Measurements from ENCODE around the gene LENEP.

GRCh38 chr1:155029513-155030242, 36.3 kb downstream of the LENEP start:
- no peak for TF ChIP-seq CTCF (IDR thresholded peaks at IDR 0.05 in 2 of 3, conservative IDR thresholded peaks at IDR 0.05 in 1 of 3; ENCODE audit: borderline replicate concordance in 1 of 3, insufficient read depth in 1 of 3, low read depth in 2 of 3, low read length in 2 of 3)
- no peak for TF ChIP-seq POLR2A (IDR thresholded peaks at IDR 0.05; ENCODE audit: borderline replicate concordance, extremely low read depth, insufficient read depth, insufficient read length)
- no peak for TF ChIP-seq ATF3 (IDR thresholded peaks at IDR 0.05)
- TF ChIP-seq ZFX (IDR thresholded peaks at IDR 0.05), result no peak
- TF ChIP-seq EZH2 (IDR thresholded peaks at IDR 0.05), result no peak
- TF ChIP-seq ZNF274 (IDR thresholded peaks at IDR 0.05; ENCODE audit: low read depth, low read length), result no peak
- no peak for TF ChIP-seq MAX (IDR thresholded peaks at IDR 0.05)
- TF ChIP-seq POLR2AphosphoS5 (IDR thresholded peaks at IDR 0.05; ENCODE audit: low read depth, low read length), result no peak
- no peak for TF ChIP-seq YY1 (IDR thresholded peaks at IDR 0.05; ENCODE audit: extremely low read depth, insufficient replicate concordance, low read depth, low read length)
- no peak for TF ChIP-seq REST (IDR thresholded peaks at IDR 0.05; ENCODE audit: low read depth)
- no peak for TF ChIP-seq SRF (IDR thresholded peaks at IDR 0.05; ENCODE audit: low read depth)
- TF ChIP-seq FOSL1 (IDR thresholded peaks at IDR 0.05; ENCODE audit: low read depth), result no peak

Data from HCT116 (cell line).